GM18867 (cell line): ENCODE measurements around the gene USP28.
A peak's percentile ranks its signal among the peaks of the same experiment; 100 is the strongest.
"Not testable (repeated sequence)": the region's sequence is repeated elsewhere in the genome, so short reads cannot be mapped to it uniquely, and the experiment has no call there.

Source experiments
- ATAC-seq: cut with Tn5 transposase; IDR thresholded peaks from one replicate; pipeline ENCODE4 v1.9.1; 2021; ENCODE audit warnings: mild to moderate bottlenecking, moderate library complexity; ENCODE audit not compliant: unreplicated experiment

Gene USP28

GRCh38 chr11:113774174-113774503, 101.2 kb downstream of the USP28 start:
- no peak for ATAC-seq

- peak; percentile 97 for ATAC-seq
Observed at GRCh38 chr11:113773416-113774173, 101.8 kb downstream of the USP28 start, which contains the start of gene ZW10. Gene ZW10 (minus strand): TSS chr11:113773692. CDS start chr11:113773666, 26 bp downstream.

- ATAC-seq = no peak
Observed at GRCh38 chr11:113773092-113773415, 102.3 kb downstream of the USP28 start.

- no peak for ATAC-seq
Observed at GRCh38 chr11:113771964-113772363, 103.4 kb downstream of the USP28 start.

GRCh38 chr11:113764527-113765219, 110.7 kb downstream of the USP28 start:
- no peak for ATAC-seq

GRCh38 chr11:113763040-113763439, 112.3 kb downstream of the USP28 start:
- ATAC-seq = not testable (repeated sequence)

- no peak for ATAC-seq
Observed at GRCh38 chr11:113760241-113760640, 115.1 kb downstream of the USP28 start.

- ATAC-seq = no peak
Observed at GRCh38 chr11:113752932-113753331, 122.4 kb downstream of the USP28 start.
